Adrenal gland (tissue), 12 donors: ENCODE measurements around the gene RXYLT1. TPM values are rescaled to one million over a fixed set of nuclear protein-coding genes. Genes with fewer than 3 reads are reported as not detected.

Experiments used
- DNase-seq, 7 donors: peaks; one replicate each; pipeline ENCODE4 v3.0.0-alpha.2; 2019 to 2020
- H3K27ac ChIP-seq, 5 donors: fragments of 200-600 bp; sonication (generic) in 4 of 5; 1 replicate in 3 of 5; 2 replicates in 2 of 5; pipeline versions ENCODE4 v1.5.1 to v1.8.0; 2016 to 2020; ENCODE audit warnings: mild to moderate bottlenecking in 1 of 5
- H3K27me3 ChIP-seq: fragments of 200-600 bp; 2 replicates; pipeline ENCODE4 v1.8.0; 2021
- H3K36me3 ChIP-seq, 2 donors: fragments of 200-600 bp; replicated peaks in 1 of 2; 1 replicate in 1 of 2; 2 replicates in 1 of 2; pipeline versions ENCODE4 v1.5.1 to v1.8.0; 2018 to 2022
- H3K4me1 ChIP-seq, 2 donors: fragments of 200-600 bp; replicated peaks in 1 of 2; 1 replicate in 1 of 2; 2 replicates in 1 of 2; pipeline versions ENCODE4 v1.5.1 to v1.8.0; 2018 to 2021
- H3K4me3 ChIP-seq, 4 donors: fragments of 200-600 bp; sonication (generic) in 3 of 4; one replicate each; pipeline ENCODE4 v1.5.1; 2016 to 2018
- H3K9me3 ChIP-seq, 3 donors: fragments of 200-600 bp; sonication (generic) in 1 of 3; replicated peaks in 1 of 3; 1 replicate in 2 of 3; 2 replicates in 1 of 3; pipeline versions ENCODE4 v1.5.1 to v1.8.0; 2016 to 2021
- POLR2A ChIP-seq, 2 donors: fragments of 450-650 bp; IDR thresholded peaks; one replicate each; pipeline ENCODE4 v1.6.1; 2017; ENCODE audit warnings: antibody characterized with exemption in 2 of 2, mild to moderate bottlenecking in 2 of 2, moderate library complexity in 1 of 2
- WGBS, 4 donors: extraction: QIAGEN DNeasy Blood & Tissue Kit in 2 of 4; methylation state at CpG; one replicate each; pipeline versions ENCODE4 v1.1.5 to v1.1.7; 2013 to 2017; 5-methylcytosine and 5-hydroxymethylcytosine counted together
- intact Hi-C, 2 donors: fragments of 100-400 bp; cut with DNase I; formaldehyde crosslinking; loops; one replicate each; pipeline versions ENCODE4 v1.14.1 to v1.15.0; 2022 to 2023
- polyA plus RNA-seq, 3 donors: library from polyadenylated mRNA; stranded (reverse); fragments of 200-250 nt in 2 of 3; fragments of 350-450 nt in 1 of 3; fragmentation: Illumina TruSeq in 1 of 3; extraction: RNeasy Lipid Tissue Mini Kit (QIAGEN cat#74804) in 1 of 3; gene quantifications; one replicate each; pipeline ENCODE4 v1.2.3, GENCODE V29; 2013 to 2014
- total RNA-seq, 9 donors: library from RNA; depleted of rRNA in 4 of 9; stranded (reverse); fragments of >200 nt in 4 of 9; fragments of 120-200 nt in 1 of 9; fragmentation: NEBNext Ultra II Directional in 1 of 9; extraction: Animal tissue kit (Norgen Biotek cat#: 25700) in 1 of 9; gene quantifications; one replicate each; pipeline versions ENCODE4 v1.1.0 to v1.2.4, GENCODE V29; 2013 to 2023
- TF ChIP-seq, protein P1 (sequence below), 6 experiments: fragments of 450-650 bp in 4 of 6; fragments of 200-600 bp in 2 of 6; sonication (generic) in 1 of 6; IDR thresholded peaks; 1 replicate in 5 of 6; 2 replicates in 1 of 6; pipeline versions ENCODE4 v1.5.1 to v1.8.0; 2016 to 2021; ENCODE audit warnings: antibody characterized with exemption in 6 of 6, mild to moderate bottlenecking in 2 of 6, moderate library complexity in 1 of 6
- donor health status: healthy with polysubstance abuse.
- donor health status: Bipolar disorder and iron deficiency.
- donor health status: DM: yes; HTN: yes; CAD: no.
- donor health status: DM: no; HTN: no; CAD: no.
- donor health status: DM: no; HTN: no; CAD: no.
- donor health status: DM: yes; HTN: yes; CAD: no.

RXYLT1 gene
- total and polyA plus RNA-seq, 12 donors: 13.9 to 44.9 (median 26.3) TPM

- Histone ChIP-seq H3K9me3 (no peaks in the 10 kb centered on the region), H3K27me3 (no peaks in the 10 kb centered on the region), H3K36me3 (peaks cover 0 to 15% of the 10 kb centered on the region in 2 donors), H3K27ac (no peak overlapping the region), H3K4me3 (no peak overlapping the region), H3K4me1 (peaks cover 0 to 20% of the 10 kb centered on the region in 2 donors)
- DNase-seq: no peak
- intact Hi-C loops: no loop called here
- no peak for TF ChIP-seq POLR2A (IDR thresholded peaks at IDR 0.05)
- TF ChIP-seq, protein P1, sequence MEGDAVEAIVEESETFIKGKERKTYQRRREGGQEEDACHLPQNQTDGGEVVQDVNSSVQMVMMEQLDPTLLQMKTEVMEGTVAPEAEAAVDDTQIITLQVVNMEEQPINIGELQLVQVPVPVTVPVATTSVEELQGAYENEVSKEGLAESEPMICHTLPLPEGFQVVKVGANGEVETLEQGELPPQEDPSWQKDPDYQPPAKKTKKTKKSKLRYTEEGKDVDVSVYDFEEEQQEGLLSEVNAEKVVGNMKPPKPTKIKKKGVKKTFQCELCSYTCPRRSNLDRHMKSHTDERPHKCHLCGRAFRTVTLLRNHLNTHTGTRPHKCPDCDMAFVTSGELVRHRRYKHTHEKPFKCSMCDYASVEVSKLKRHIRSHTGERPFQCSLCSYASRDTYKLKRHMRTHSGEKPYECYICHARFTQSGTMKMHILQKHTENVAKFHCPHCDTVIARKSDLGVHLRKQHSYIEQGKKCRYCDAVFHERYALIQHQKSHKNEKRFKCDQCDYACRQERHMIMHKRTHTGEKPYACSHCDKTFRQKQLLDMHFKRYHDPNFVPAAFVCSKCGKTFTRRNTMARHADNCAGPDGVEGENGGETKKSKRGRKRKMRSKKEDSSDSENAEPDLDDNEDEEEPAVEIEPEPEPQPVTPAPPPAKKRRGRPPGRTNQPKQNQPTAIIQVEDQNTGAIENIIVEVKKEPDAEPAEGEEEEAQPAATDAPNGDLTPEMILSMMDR (IDR thresholded peaks at IDR 0.05): no peak
- 48 to 71% (median 62%) methylated on average over 1 of the region's 1 CpG for WGBS, 4 donors
These were observed 2.8 kb downstream of the RXYLT1 start for GRCh38 chr12:63782466-63782865.

DNA sequence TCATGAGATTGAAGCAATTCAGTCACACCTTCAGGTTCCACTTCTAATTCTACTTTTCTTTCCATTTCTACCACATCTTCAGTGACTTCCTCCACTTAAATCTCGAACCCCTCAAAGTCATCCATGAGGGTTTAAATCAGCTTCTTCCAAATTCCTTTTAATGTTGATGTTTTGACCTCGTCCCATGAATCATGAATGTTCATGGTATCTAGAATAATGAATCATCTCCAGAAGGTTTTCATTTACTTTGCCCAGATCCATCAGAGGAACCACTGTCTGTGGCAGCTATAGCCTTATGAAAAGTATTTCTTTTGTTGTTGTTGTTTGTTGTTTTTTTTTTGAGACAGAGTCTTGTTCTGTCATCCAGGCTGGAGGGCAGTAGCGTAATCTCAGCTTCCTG, 7.6 kb downstream of the RXYLT1 start:
- WGBS, 4 donors: 94 to 99% (median 96%) methylated on average over 3 of the region's 3 CpGs
- Histone ChIP-seq H3K4me1 (no peaks in the 10 kb centered on the region), H3K36me3 (peaks cover 0 to 23% of the 10 kb centered on the region in 2 donors)

DNA sequence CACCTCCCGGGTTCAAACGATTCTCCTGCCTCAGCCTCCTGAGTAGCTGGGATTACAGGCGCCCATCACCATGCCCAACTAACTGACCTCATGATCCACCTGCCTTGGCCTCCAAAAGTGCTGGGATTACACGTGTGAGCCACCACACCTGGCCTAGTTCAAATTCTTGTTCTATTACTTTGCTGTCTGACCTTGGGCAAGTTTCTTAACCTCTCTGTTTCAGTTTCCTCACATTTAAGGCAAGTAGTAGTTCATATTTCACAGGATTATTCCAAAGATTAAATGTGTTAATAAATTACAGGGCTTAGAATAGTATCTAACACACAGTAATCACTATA, 10.9 kb downstream of the RXYLT1 start:
- intact Hi-C loops: no loop called here
- Histone ChIP-seq H3K4me3 (no peak overlapping the region), H3K27me3 (no peaks in the 10 kb centered on the region), H3K36me3 (peaks cover 0 to 8% of the 10 kb centered on the region in 2 donors), H3K9me3 (no peaks in the 10 kb centered on the region), H3K27ac (no peak overlapping the region), H3K4me1 (no peaks in the 10 kb centered on the region)
- WGBS, 4 donors: 85 to 90% (median 87%) methylated on average over 4 of the region's 4 CpGs
- TF ChIP-seq, protein P1 (IDR thresholded peaks at IDR 0.05): no peak
- DNase-seq: no peak

More for the DNA sequence above, 7.6 kb downstream of the RXYLT1 start:
- TF ChIP-seq, protein P1 (IDR thresholded peaks at IDR 0.05): no peak
- no peak for TF ChIP-seq POLR2A (IDR thresholded peaks at IDR 0.05)
- DNase-seq: no peak
- no peaks in the 10 kb centered on the region for H3K27me3 ChIP-seq
- no peak overlapping the region for H3K27ac ChIP-seq
- intact Hi-C loops: no loop called here
- H3K9me3 ChIP-seq: no peaks in the 10 kb centered on the region
- H3K4me3 ChIP-seq: no peak overlapping the region

DNA sequence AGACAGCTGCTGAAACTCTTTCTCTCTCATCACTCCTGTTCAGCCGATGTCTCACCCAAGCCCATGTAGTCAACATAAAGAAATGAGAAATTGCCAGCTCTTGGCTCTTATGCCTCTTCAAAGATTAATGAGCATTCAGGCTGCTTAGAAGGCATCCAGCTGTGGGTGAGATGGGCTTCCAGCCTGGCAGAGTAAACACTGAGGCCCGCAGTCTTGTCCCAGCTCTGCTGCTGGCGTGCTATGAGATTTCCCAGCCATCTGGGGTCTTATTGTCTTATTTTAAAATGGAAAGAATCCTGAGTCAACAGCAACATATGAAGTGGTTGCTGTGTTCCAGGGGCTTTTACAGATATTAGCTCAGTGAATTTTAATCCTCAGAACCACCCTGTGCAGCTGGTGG, 12.6 kb downstream of the RXYLT1 start:
- WGBS, 4 donors: 94 to 97% (median 94%) methylated on average over 3 of the region's 3 CpGs
- no peak for TF ChIP-seq POLR2A (IDR thresholded peaks at IDR 0.05)
- no peaks in the 10 kb centered on the region for H3K9me3 ChIP-seq
- H3K4me3 ChIP-seq: no peak overlapping the region
- H3K27ac ChIP-seq: no peak overlapping the region
- DNase-seq: no peak
- peaks cover 0 to 8% of the 10 kb centered on the region in 2 donors for H3K36me3 ChIP-seq
- intact Hi-C loops: no loop called here
- peaks cover 0 to 6% of the 10 kb centered on the region in 2 donors for H3K4me1 ChIP-seq
- H3K27me3 ChIP-seq: no peaks in the 10 kb centered on the region

- H3K27me3 ChIP-seq: no peaks in the 10 kb centered on the region
- H3K9me3 ChIP-seq: no peaks in the 10 kb centered on the region
- intact Hi-C loops: no loop called here
- H3K4me3 ChIP-seq: no peak overlapping the region
- DNase-seq: no peak
- TF ChIP-seq, protein P1 (IDR thresholded peaks at IDR 0.05): no peak
- TF ChIP-seq POLR2A (IDR thresholded peaks at IDR 0.05): no peak
- 79 to 87% (median 86%) methylated on average over 10 of the region's 10 CpGs for WGBS, 4 donors
- H3K36me3 ChIP-seq: no peaks in the 10 kb centered on the region
- peaks cover 0 to 6% of the 10 kb centered on the region in 2 donors for H3K4me1 ChIP-seq
- no peak overlapping the region for H3K27ac ChIP-seq
These were observed 15.5 kb downstream of the RXYLT1 start for GRCh38 chr12:63795032-63795687.
